ENCODE results near the gene KCNK13.
A peak's percentile ranks its signal among the peaks of the same experiment; 100 is the strongest.
"Not testable (repeated sequence)": the region's sequence is repeated elsewhere in the genome, so short reads cannot be mapped to it uniquely, and the experiment has no call there.

The KCNK13 gene

DNA sequence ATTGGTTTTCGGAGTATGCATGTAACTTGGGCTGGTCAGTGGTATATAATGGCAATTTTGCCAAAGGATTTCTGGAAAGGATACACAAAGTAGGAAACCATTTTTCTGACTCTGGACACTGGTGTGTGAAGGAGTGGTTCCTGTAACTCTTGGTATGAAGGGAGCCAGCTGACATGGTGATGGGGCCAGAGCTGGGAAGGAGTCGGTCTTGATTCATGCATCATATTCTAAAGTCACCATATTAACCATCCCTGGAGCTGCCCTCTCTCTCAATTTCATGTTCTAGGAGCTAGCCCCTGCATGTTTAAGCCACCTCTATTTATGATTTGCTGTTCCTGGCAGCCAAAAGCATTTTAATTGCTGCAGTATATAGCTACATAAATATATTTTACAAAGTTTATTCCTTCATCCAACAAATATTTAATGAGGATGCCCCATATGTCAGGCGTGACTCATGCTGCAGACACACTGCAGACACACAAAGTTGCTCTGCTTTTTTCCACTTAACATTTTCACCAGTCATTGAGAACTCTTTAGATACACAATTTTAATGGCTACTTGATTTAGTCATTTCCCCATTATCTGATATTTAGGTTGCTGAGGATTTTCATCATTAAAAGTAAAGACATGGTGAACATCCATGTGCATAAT is 115.9 kb downstream of the KCNK13 start:
- Mint-ChIP-seq H3K36me3 (no peaks in the 10 kb centered on the region), H3K27ac (no peak overlapping the region), H3K9me3 (no peaks in the 10 kb centered on the region), H3K4me1 (no peaks in the 10 kb centered on the region), H3K4me3 (no peak overlapping the region), H3K27me3 (peaks cover 3% of the 10 kb centered on the region)
- no peak for DNase-seq
- CTCF ChIA-PET: no interaction called here

GRCh38 chr14:90179357-90179756 is 117.6 kb downstream of the KCNK13 start:
- Mint-ChIP-seq H3K9me3 (no peaks in the 10 kb centered on the region), H3K4me3 (no peak overlapping the region), H3K27me3 (peaks cover 17% of the 10 kb centered on the region), H3K27ac (no peak overlapping the region), H3K36me3 (no peaks in the 10 kb centered on the region), H3K4me1 (no peaks in the 10 kb centered on the region)
- CTCF ChIA-PET: no interaction called here
- no peak for DNase-seq

- DNase-seq: no peak
- Mint-ChIP-seq H3K36me3 (no peaks in the 10 kb centered on the region), H3K4me3 (no peak overlapping the region), H3K4me1 (no peaks in the 10 kb centered on the region), H3K9me3 (no peaks in the 10 kb centered on the region), H3K27me3 (peaks cover 21% of the 10 kb centered on the region), H3K27ac (no peak overlapping the region)
- CTCF ChIA-PET: no interaction called here
Observed at GRCh38 chr14:90179809-90180779, 118.3 kb downstream of the KCNK13 start.

DNA sequence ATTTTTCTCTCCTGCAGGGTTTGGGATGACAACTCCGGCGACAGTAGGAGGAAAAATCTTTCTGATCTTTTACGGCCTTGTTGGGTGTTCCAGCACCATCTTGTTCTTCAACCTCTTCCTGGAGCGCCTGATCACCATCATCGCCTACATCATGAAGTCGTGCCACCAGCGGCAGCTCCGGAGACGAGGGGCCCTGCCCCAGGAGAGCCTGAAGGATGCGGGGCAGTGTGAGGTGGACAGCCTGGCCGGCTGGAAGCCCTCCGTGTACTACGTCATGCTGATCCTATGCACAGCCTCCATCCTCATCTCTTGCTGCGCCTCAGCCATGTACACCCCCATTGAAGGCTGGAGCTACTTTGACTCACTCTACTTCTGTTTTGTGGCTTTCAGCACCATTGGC is 122.3 kb downstream of the KCNK13 start:
- no peak for DNase-seq
- Mint-ChIP-seq H3K27me3 (peaks cover 21% of the 10 kb centered on the region), H3K27ac (no peak overlapping the region), H3K4me3 (no peak overlapping the region), H3K4me1 (no peaks in the 10 kb centered on the region), H3K36me3 (no peaks in the 10 kb centered on the region), H3K9me3 (peaks cover 5% of the 10 kb centered on the region)
- CTCF ChIA-PET: no interaction called here

DNA sequence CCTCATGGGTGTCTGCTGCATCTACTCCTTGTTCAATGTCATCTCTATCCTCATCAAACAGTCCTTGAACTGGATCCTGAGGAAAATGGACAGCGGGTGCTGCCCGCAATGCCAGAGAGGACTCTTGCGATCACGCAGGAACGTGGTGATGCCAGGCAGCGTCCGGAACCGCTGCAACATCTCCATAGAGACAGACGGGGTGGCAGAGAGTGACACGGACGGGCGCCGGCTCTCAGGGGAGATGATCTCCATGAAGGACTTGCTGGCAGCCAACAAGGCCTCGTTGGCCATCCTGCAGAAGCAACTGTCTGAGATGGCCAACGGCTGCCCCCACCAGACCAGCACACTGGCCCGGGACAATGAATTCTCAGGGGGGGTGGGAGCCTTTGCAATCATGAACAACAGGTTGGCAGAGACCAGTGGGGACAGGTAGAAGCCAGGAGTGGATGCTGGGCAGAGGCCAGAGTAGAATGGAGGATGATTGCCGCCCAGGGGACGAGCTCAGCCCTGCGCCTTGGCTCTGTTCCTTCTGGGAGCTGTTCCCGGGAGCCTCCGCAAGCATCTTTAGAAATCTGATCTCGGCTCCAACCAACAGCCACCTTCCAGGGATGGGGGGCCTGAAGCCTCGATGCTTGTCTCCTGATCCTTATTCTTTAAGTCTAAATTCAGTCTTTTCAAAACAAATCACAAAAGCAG is 122.9 kb downstream of the KCNK13 start:
- H3K4me3 Mint-ChIP-seq: no peak overlapping the region
- H3K27ac Mint-ChIP-seq: no peak overlapping the region
- H3K9me3 Mint-ChIP-seq: peaks cover 5% of the 10 kb centered on the region
- no peaks in the 10 kb centered on the region for H3K36me3 Mint-ChIP-seq
- no peaks in the 10 kb centered on the region for H3K4me1 Mint-ChIP-seq
- peaks cover 24% of the 10 kb centered on the region for H3K27me3 Mint-ChIP-seq
- DNase-seq: no peak
- CTCF ChIA-PET: no interaction called here

GRCh38 chr14:90188588-90188987 is 126.8 kb downstream of the KCNK13 start:
- Mint-ChIP-seq H3K36me3 (no peaks in the 10 kb centered on the region), H3K9me3 (peaks cover 5% of the 10 kb centered on the region), H3K4me1 (no peaks in the 10 kb centered on the region), H3K27me3 (peaks cover 15% of the 10 kb centered on the region), H3K4me3 (no peak overlapping the region), H3K27ac (no peak overlapping the region)
- CTCF ChIA-PET: no interaction called here
- DNase-seq: no peak

DNA sequence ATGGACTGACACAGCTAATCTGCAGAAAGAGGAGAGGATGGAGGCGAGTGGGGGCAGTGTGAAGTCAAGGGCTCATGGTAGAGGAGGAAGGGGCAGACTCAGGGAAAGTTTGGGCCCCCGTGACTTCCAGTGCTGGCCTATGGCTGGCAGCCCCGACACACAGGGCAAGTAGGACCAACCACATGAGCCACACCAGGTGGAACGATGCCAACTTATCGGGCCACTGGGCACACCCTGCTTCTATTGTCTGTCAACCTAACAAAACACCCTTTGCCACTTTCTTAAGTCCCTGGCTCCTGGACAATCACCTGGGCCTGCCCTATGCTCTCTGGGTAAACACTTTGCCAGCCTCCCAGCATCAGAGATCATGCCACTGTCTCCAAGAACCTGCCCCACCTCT is 129.4 kb downstream of the KCNK13 start:
- no peaks in the 10 kb centered on the region for H3K36me3 Mint-ChIP-seq
- H3K27me3 Mint-ChIP-seq: peaks cover 7% of the 10 kb centered on the region
- H3K9me3 Mint-ChIP-seq: peaks cover 5% of the 10 kb centered on the region
- CTCF ChIA-PET: no interaction called here
- H3K4me1 Mint-ChIP-seq: no peaks in the 10 kb centered on the region
- DNase-seq: no peak
- no peak overlapping the region for H3K27ac Mint-ChIP-seq
- no peak overlapping the region for H3K4me3 Mint-ChIP-seq

DNA sequence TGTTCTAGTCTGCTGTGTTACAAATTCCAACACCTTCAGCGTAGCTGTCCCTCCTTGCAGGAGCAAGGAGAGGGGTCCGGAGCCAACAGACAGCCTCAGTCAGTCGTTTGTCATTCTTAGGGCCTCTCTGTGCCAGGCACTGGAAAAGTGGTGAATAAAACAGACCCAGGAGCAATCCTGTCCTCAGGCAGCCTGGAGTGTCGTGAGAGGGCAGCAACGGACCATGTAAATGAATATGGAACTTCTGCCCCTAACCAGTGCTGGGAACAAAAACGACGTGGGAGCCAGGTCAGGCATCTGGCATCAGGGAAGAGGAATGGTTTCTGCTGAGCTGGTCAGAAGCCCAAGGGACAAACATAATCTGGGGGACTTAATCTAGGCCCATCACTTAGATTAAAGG is 129.8 kb downstream of the KCNK13 start:
- Mint-ChIP-seq H3K27me3 (peaks cover 10% of the 10 kb centered on the region), H3K4me3 (no peak overlapping the region), H3K4me1 (no peaks in the 10 kb centered on the region), H3K27ac (no peak overlapping the region), H3K9me3 (peaks cover 5% of the 10 kb centered on the region), H3K36me3 (no peaks in the 10 kb centered on the region)
- CTCF ChIA-PET: no interaction called here
- no peak for DNase-seq

DNA sequence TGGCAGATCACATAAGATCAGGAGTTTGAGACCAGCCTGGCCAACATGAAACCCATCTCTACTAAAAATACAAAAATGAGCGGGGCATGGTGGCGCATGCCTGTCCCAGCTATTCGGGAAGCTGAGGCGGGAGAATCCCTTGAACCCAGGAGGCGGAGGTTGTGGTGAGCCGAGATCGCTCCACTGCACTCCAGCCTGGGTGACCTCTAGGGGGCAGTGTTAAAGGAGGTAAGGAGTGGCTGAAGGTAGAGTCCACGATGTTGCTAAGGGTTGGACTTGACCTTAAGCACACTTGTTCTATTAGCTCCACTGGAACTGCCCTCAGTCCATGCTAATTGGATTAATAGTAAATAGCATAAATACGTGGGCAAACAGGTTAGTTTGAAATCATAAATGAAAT is 132.1 kb downstream of the KCNK13 start:
- Mint-ChIP-seq H3K4me3 (no peak overlapping the region), H3K27ac (no peak overlapping the region), H3K27me3 (peaks cover 24% of the 10 kb centered on the region), H3K36me3 (no peaks in the 10 kb centered on the region), H3K9me3 (no peaks in the 10 kb centered on the region), H3K4me1 (no peaks in the 10 kb centered on the region)
- CTCF ChIA-PET: interaction anchor here (1.8 kb wide), 1 partner anchor 42 kb away, joined by 5 read pairs; no protein-coding TSS in a partner anchor
- peak; percentile 29 for DNase-seq

DNA sequence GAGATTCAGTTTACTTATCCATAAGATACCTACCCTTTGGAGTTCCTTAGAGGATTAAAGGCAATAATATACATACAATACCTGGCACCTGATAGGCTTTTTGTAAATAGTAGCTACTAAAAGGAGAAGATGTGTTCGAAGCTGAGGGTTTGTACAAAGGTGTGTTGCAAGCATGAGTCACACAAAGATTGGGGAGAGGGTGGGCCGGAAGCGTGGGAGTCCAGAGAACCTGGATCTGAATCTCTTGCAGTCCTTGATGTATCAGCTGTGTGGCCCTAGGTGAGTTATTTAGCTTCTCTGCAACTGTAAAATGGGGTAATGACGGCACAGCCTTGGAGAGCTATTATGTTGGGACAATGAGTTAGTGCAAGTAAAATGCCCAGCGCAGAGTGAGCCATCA is 132.9 kb downstream of the KCNK13 start:
- Mint-ChIP-seq H3K27me3 (peaks cover 20% of the 10 kb centered on the region), H3K27ac (no peak overlapping the region), H3K36me3 (no peaks in the 10 kb centered on the region), H3K4me3 (no peak overlapping the region), H3K9me3 (no peaks in the 10 kb centered on the region), H3K4me1 (no peaks in the 10 kb centered on the region)
- CTCF ChIA-PET: interaction anchor here (0.7 to 1.8 kb wide), 2 partner anchors 11 to 41 kb away, joined by 3 to 5 read pairs; no protein-coding TSS in a partner anchor
- DNase-seq: no peak

DNA sequence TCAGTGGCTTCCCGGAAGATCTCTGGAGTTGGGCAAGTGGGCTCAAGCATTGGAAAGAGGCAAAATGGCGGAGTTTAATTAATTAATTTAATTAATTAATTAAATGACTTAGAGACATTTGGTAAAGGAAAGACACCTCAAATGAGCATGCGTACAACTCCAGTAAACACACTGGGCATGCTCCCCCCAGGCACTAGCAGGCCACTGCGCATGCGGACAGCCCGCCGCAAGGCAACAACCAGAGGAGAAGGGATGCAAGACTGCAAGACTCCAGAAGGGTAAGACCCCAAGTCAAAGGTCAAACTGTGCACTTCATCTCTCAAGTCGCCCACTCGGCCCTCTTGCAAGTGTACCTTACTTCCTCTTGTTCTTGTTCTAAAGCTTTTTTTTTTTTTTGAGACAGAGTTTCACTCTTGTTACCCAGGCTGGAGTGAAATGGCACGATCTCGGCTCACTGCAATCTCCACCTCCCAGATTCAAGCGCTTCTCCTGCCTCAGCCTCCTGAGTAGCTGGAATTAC is 136.8 kb downstream of the KCNK13 start:
- Mint-ChIP-seq H3K4me1 (no peaks in the 10 kb centered on the region), H3K36me3 (no peaks in the 10 kb centered on the region), H3K9me3 (no peaks in the 10 kb centered on the region), H3K27ac (no peak overlapping the region), H3K27me3 (peaks cover 25% of the 10 kb centered on the region), H3K4me3 (no peak overlapping the region)
- no peak for DNase-seq
- CTCF ChIA-PET: no interaction called here

- H3K27ac Mint-ChIP-seq, CTCF ChIA-PET, DNase-seq, H3K36me3 Mint-ChIP-seq, H3K4me3 Mint-ChIP-seq, H3K9me3 Mint-ChIP-seq, H3K4me1 Mint-ChIP-seq: not testable (repeated sequence)
- H3K27me3 Mint-ChIP-seq: peaks cover 34% of the 10 kb centered on the region
Observed at GRCh38 chr14:90200546-90200945, 138.8 kb downstream of the KCNK13 start.

- DNase-seq: no peak
Observed at GRCh38 chr14:90201344-90201743, 139.6 kb downstream of the KCNK13 start.

GRCh38 chr14:90204516-90204915 is 142.7 kb downstream of the KCNK13 start:
- Mint-ChIP-seq H3K36me3 (no peaks in the 10 kb centered on the region), H3K4me1 (no peaks in the 10 kb centered on the region), H3K27me3 (peaks cover 14% of the 10 kb centered on the region), H3K4me3 (no peak overlapping the region), H3K27ac (no peak overlapping the region), H3K9me3 (no peaks in the 10 kb centered on the region)
- DNase-seq: no peak
- CTCF ChIA-PET: interaction anchor here (1.0 to 1.1 kb wide), 2 partner anchors 30 to 265 kb away, joined by 3 read pairs; no protein-coding TSS in a partner anchor

More at GRCh38 chr14:90201344-90201743, 139.6 kb downstream of the KCNK13 start:
- CTCF ChIA-PET: no interaction called here
- Mint-ChIP-seq H3K4me3 (no peak overlapping the region), H3K4me1 (no peaks in the 10 kb centered on the region), H3K9me3 (no peaks in the 10 kb centered on the region), H3K27ac (no peak overlapping the region), H3K36me3 (no peaks in the 10 kb centered on the region), H3K27me3 (peaks cover 28% of the 10 kb centered on the region)
